HCEC 1CT (cell line): ENCODE data around the gene DUSP9.
"Not testable (repeated sequence)": the region's sequence is repeated elsewhere in the genome, so short reads cannot be mapped to it uniquely, and the experiment has no call there.

ENCODE experiments used
- DNase-seq: peaks from one replicate; pipeline ENCODE4 v3.0.0-alpha.2; 2017

The DUSP9 gene

GRCh38 chrX:153646620-153647373 is at the start of gene DUSP9:
DUSP9 (plus strand) TSS chrX:153647203; CDS start chrX:153647954, 751 bp downstream.
- DNase-seq, result no peak

DNA sequence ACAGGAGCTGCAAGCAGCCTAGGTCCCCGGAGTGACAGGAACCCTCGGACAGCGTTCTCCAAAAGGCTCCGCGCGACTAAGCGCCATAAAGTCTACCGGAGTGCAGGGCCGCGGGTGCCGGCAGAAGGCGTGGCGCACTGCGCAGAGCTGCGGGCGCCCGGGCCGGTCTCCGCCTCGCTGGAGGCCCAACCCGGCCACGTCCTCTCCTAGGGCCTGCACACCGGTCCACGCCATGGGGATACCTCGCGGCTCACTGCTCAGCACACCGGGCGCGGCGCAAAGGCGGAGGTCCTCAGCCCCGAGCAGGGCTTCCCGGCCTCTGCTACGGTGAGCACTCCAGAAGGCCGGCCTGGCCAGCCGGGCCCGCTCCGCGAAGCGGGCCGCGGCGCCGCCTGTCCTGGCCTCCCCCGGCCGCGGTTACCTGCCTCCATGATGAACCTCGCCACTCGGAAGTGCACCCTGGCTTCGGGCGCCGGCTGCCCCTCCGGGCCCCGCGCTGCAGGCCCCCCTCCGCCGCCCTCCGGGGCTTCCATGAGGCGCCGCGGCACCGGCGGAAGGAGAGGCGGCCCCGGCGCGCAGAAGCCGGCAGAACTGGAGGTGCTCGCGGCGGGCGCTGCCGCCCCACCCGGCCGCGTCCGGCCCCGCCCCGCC is 48.3 kb upstream of the DUSP9 start, which contains the start of gene CCNQ:
TSS of gene CCNQ (minus strand) at position 599 of the 651 bp plus-strand sequence. CDS start at position 533, 66 bp downstream.
- peak; percentile 10 for DNase-seq

DNA sequence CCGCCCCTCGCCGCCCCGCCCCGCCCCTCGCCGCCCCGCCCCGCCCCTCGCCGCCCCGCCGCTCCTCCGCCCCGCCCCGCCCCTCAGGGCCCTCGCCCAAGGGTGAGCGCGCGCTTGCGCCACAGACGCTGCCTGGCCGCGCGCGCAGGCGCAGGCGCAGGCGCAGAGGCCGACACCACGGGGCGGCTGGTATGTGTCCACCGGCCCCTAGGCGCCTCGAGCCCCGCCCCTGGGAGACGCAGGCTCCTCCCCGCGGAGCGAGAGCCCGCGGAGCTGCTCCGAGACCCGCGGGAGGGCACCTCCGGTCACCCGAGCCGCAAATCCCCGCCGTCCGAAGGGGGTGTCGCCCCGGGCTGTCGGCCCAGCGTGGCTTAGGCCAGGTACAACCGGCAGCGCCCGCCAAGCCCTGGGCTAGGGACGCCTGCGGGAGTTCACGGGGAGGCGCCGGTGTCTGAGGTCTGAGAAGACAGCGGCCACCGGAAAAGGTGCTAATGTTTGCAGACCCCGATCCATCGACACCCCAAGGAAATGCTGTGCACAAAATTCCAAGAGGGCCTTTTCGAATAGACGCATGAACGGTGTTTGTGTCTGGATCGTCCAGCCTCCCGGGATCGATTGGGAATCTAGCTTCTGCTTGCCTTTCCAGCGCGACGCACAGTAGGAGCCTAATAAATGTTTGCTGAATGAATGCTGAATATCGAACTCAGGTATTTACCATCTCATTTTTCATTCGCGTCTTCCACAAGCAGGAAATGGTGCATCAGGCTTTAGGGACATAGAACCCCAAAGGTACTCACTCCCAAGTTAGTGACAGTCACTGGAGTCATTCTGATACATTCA is 47.6 kb upstream of the DUSP9 start:
- peak; percentile 73 for DNase-seq

- no peak for DNase-seq
Measured at GRCh38 chrX:153600032-153600373, 47.0 kb upstream of the DUSP9 start.

DNA sequence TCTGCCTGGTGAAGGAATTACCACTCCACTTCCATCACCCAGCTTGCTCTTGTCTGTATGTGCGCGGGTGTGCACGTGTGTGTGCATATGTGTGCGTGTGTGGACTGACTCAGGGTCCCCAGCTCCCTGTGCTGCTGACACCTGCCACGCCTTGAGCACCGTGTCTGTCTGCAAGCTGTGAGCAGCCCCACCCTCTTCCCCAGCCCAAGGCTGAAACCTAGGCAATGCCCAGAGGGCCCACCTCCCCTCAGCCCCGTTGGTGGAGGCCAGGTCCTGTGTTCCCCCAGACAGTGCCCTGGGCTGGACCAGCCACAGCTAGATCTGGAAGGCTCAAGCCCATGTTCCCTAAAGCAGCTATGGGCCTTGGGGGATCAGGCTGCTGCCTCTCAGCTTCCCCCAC is 46.1 kb upstream of the DUSP9 start:
- no peak for DNase-seq

DNA sequence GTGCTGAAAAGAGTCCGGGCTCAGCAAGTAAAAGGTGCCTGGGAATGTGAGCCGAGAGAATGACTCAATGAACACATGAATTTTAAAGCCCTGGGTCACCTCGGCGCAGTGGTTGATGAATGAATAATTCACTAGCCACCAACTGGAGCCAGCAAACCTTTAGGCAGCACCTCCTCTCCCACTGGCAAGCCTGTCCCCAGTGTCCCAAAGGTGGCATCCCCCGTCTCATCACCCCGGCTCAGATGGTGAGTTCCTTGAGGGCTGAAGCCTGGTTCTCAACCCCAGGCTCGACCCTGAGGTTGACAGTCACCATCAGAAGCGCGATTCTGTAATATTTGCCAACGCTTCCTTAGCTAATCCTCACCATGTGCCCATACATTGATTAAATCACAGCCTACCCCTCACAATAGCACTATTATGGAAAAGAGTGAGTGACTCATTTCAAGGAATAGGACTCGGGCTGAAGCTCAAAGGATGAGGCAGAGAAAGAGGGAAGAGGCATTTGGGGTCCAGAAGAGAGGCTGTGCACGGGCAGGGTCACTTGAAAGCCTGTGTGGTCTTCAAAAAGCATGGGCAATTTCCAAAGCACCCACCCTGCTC is 45.4 kb upstream of the DUSP9 start:
- no peak for DNase-seq

DNA sequence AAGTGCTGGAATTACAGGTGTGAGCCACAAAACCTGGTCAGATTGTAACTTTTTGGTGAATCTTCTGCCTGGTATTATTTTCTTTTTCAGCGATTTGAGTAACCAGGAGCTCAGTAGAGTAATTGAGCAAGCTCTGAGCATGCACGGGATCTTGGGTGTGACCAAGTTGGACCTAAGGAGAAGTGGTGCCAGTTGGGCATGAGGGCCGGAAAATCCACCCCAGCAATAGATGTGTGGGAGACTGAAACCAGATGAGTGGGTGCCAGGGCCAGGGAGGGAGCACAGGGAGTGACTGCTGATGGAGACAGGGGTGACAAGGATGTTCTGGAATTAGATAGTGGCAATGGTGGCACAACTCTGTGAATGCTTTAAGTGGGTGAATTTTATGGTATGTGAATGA is 44.4 kb upstream of the DUSP9 start:
- DNase-seq, result no peak

- no peak for DNase-seq
Measured at GRCh38 chrX:153603131-153603656, 43.8 kb upstream of the DUSP9 start.

- not testable (repeated sequence) for DNase-seq
Measured at GRCh38 chrX:153604666-153605380, 42.2 kb upstream of the DUSP9 start.

DNA sequence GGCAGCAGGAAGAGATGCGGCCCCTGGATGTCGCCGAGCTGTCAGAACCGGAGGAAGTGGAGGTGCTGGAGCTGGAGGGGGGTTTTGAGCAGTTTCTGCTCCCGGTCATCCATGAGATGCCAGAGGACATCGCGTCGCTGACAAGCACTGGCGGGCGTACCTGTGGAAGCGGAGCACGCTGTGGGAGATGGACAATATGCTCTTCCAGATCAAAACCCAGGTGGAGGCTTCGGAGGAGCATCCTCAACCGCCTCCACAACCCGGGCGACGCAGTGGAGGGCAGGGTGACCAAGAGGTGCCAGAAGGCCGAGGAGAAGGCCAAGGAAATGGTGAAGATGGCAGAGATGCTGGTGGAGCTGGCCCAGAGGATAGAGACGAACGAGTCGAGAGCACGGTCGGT is 40.5 kb upstream of the DUSP9 start:
- no peak for DNase-seq

DNA sequence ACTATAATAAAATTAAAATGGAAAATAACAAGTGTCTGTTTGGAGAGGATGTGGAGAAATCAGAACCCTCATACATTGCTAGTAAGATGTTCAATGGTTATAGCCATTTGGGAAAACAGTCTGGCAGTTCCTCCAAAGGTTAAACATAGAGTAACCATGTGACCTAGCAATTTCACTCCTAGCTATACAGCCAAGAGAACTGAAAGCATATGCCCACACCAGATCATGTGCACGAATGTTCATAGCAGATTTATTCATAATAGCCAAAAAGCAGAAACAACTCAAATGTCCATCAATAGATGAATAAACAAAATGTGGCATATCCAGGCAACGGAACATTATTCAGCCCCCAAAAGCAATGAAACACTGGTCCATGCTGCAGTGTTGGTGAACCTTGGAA is 38.6 kb upstream of the DUSP9 start:
- DNase-seq, result no peak

DNA sequence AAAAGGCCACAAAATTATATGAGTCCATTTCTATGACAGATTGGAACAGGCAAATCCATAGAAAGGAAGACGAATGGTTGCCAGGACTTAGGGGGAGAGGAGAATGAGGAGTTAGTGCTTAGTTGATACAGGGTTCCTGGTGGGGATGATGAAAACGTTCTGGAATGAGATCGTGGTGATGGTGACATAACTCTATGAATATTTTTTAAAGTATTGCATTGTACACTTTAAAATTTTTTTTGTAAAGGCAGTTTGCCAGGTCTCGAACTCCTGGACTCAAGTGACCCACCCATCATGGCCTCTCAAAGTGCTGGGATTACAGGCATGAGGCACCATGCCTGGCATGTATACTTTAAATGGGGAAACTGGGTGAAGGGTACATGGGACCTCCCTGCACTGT is 38.2 kb upstream of the DUSP9 start:
- DNase-seq, result peak; percentile 6

- peak; percentile 43 for DNase-seq
Measured at GRCh38 chrX:153609917-153610835, 36.8 kb upstream of the DUSP9 start.

DNA sequence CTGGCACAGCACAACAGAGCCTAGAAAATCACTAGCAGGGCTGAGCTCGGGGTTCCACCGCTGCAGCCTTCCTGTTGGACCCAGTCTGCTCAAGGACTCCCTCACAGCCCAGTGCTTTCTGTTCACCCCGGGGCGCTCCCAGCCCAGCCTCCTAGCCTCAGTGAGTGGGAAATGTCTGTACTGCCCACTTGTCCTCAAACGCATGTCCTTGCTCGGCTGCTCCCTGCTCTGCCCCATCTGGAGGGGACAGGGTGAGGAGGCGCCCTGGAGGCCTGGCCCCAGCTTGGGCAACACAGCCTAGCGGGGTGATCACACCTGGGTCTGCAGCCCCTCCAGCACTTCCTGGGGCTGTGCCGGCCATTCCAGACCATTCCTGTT is 36.2 kb upstream of the DUSP9 start:
- DNase-seq, result no peak

DNA sequence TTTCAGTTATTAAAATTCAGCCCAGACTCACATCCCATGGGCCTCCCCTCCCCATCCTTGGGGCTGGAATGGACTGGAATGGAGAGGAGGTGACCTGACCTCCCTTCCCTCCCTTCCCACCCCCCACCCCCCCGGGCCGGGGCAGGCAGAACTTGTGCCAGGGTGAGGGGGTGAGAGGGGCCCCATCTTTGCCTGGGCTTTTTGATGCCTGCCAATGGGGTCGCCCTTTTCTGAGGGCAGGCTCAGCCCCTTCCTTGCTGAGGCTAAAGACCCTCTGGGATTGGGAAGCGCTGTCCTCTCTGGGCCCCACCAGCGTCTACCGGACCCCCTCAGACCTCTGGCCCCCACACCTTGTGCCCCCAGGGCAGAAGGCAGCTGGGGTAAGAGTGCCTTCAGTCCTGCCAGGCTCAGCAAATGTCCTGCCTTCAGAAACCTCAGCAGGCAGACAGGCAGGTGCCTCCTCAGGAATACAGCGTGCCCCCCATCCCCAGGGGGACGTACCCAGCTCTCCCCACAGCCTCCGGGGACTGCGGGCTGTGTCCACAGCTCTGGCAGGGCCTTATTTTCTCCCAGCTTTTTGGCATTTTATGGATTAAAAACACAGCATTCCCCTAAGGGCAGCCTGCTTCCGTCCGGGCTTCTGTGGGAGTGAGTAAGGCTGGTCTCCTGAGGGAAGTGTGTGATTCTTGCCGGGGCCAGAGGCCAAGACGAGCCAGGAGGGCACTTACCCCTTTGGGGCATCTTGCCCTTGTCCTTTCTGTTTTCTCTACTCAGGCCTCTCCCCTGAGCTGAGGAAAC is 35.5 kb upstream of the DUSP9 start:
- DNase-seq, result no peak

- no peak for DNase-seq
Measured at GRCh38 chrX:153612413-153612812, 34.6 kb upstream of the DUSP9 start.

GRCh38 chrX:153614818-153615217 is 32.2 kb upstream of the DUSP9 start:
- DNase-seq, result no peak

- DNase-seq, result no peak
Measured at GRCh38 chrX:153620576-153620975, 26.4 kb upstream of the DUSP9 start.

GRCh38 chrX:153621949-153622598 is 24.9 kb upstream of the DUSP9 start:
- no peak for DNase-seq
